NB4 (cell line): ENCODE measurements around the gene ZNF695.

Source experiments
- POLR2A ChIP-seq: IDR thresholded peaks from 2 replicates; pipeline ENCODE4 v1.6.1; 2011; ENCODE audit warnings: mild to moderate bottlenecking; ENCODE audit not compliant: insufficient read length; ENCODE audit errors: extremely low read depth
- TF ChIP-seq, protein P1 (sequence below): IDR thresholded peaks from one replicate; pipeline ENCODE4 v1.5.1; 2012; ENCODE audit warnings: low read depth, low read length

DNA sequence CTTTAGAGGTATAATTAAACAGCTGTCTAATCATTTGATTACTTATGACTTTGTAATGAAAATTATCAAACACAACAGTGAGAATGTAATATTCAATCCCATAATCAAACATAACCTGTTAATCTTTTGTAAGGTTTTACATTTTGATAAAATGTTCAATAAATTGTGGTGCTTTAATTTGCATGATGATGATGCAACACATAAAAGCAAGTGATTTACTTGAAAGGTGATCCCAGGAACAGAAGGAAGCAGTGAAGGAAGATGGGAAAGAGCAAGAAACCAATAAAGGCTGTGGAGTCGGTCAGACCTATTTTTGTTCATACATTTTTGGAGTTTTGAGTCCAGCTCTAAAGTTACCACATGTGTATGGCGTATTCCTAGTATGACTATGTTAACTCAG, 29.6 kb downstream of the ZNF695 start:
- no peak for TF ChIP-seq POLR2A
- TF ChIP-seq, protein P1, sequence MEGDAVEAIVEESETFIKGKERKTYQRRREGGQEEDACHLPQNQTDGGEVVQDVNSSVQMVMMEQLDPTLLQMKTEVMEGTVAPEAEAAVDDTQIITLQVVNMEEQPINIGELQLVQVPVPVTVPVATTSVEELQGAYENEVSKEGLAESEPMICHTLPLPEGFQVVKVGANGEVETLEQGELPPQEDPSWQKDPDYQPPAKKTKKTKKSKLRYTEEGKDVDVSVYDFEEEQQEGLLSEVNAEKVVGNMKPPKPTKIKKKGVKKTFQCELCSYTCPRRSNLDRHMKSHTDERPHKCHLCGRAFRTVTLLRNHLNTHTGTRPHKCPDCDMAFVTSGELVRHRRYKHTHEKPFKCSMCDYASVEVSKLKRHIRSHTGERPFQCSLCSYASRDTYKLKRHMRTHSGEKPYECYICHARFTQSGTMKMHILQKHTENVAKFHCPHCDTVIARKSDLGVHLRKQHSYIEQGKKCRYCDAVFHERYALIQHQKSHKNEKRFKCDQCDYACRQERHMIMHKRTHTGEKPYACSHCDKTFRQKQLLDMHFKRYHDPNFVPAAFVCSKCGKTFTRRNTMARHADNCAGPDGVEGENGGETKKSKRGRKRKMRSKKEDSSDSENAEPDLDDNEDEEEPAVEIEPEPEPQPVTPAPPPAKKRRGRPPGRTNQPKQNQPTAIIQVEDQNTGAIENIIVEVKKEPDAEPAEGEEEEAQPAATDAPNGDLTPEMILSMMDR, result no peak
